ENCODE measurements around the gene SCN1B.
A peak's percentile ranks its signal among the peaks of the same experiment; 100 is the strongest.

Gene SCN1B

GRCh38 chr19:35086455-35086854, 56.2 kb downstream of the SCN1B start:
- peak in 6 of 10 donors; percentile 13 to 91 (median 38) for DNase-seq
- intact Hi-C loops (cut with DNase I) = no loop called here

DNA sequence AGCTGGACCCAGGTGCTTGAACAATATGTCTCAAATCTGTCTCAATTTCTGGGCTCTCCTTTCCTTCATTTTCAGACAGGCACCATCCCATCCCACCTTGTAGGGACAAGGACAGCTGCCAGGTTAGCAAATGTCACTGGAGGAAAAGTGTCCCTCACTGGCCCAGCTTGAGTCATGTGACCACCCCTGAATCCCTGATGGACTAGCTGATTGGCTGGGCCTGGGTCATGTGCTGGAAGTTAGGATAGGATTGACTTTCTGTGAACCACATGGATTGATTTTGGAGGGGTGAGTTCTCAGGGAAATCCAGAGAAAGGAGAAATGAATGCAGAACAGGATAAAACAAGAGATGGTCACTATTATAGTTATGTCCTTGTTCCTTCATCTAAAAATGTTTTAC, 57.1 kb downstream of the SCN1B start:
- intact Hi-C loops (cut with DNase I) = no loop called here
- peak in 1 of 10 donors; percentile 32 for DNase-seq

DNA sequence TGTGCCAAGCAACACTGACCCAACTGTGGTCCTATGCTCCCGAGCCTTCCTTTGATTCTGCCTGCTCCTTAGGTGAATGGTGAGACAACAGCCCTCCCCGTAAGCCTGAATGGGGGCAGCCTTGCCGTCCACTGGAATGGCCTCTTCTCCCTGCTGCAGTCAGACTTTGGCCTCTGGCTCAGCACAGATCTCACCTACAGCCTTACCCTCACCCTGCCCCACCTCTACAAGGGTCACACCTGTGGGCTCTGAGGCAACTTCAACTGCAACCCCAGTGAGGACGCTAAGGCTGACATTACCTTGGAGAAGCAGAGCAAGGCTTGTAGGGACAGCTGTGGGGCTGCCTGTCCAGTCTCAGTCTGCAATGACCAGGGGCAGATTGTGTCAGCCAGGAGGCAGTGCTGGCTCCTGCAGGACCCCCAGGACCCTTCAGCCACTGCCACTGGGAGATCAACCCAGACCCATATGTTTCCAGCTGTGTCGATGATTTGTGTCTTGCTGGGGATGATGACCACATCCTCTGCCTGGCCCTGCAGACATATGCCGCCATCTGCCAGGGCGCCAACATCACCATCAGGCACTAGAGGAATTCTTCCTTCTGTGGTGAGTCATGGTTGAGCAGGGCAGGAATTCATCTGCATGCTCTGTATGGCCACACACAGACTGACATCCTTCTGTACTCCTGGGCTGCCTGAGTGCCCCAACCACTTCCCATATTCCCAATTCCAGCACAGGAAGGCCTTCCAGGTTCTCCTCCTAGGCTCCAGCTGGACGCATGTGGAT, 58.1 kb downstream of the SCN1B start:
- intact Hi-C loops (cut with DNase I) = no loop called here
- DNase-seq = peak in 1 of 10 donors; percentile 71

DNA sequence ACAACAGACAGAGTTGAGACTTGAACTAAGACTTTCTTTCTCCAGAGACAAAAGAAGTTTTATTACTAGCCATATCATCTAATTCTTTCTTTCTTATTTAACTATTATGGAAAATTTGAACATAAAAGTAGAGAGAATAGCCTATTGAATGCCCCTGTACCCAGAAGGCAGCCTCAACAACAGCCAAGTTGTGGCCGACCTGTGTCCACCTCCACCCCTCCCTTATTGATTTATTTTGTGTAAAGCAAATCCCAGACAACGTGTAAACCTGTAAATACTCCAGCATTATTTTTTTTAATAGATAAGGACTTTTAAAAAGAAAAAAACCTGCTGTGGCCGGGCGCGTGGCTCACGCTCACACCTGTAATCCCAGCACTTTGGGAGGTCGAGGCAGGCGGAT, 59.3 kb downstream of the SCN1B start:
- intact Hi-C loops (cut with DNase I) = no loop called here
- DNase-seq = peak in 1 of 10 donors; percentile 39

All from posterior cingulate gyrus (tissue), 11 donors.